ENCODE measurements around the gene RGS7BP.

The RGS7BP gene

DNA sequence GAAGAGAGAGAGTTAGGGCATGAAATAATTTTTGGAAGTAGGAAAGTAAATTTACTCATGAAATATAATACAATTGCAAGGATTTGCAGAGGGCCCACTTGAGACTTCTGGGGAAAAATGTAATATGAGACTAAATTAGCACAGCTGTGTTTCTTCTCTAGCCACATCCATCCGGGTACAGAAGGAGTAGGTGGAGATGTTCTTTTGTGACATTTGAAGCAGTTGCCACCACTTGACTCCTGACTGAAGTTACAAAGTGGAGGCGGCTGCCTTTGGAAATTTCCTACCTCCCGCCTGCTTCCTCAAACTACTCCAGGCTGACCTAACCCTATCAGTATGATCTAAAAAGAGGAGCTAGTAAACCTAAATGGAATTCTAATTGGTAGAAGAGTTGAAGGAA lies 126.4 kb downstream of the RGS7BP start:
- DNase-seq (ENCODE audit: low spot score) = peak; percentile 78

DNA sequence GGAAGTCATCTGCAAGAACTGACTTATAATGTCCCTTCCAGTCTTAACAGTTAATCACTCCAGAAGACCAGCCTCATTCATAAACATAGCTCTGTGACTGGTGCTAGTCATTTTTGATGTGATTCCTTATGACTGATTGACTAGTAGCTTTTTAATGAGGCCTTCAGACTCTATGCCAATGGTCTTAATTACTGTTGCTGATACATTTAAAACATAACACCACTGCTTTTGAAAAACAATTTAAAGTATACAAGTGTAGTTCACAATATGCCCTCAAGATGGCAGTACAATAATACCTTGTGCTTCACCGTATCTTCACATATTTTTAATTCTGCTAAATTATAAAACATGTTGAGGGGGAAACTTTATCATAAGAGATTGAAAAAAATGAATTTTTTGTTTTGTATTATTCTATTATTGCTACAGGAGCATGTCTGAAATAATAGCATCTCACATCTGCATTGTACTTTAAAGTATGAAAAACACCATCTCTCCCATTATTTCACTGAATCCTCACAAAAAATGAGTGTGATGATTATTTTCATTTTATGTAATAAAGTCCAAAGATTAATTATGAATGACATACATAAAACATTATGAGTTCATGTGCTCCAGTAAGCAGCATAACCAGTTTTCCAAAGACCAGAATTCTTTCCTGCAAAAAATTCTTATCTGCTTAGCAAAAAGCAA lies 129.3 kb downstream of the RGS7BP start:
- DNase-seq (ENCODE audit: low spot score) = no peak

DNA sequence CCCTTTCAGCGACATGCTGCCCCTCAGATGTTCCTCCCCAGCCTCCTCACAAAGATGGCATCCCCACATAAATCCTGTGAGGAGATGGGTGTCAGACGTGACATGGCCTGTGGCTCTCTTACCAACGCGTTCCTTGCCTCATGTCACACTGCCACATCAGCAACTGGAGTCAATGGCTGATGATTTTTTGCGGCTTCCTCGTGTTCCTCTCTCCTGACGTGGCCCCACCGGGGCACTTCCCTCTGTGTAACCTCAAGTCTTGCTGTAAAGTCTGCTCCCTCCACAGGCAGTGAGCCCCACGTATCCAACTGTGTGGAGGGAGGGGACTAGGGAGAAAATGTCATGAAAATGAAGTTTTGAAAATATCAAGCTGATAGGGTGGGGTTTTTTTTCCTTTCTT lies 131.3 kb downstream of the RGS7BP start:
- DNase-seq (ENCODE audit: low spot score) = no peak

DNA sequence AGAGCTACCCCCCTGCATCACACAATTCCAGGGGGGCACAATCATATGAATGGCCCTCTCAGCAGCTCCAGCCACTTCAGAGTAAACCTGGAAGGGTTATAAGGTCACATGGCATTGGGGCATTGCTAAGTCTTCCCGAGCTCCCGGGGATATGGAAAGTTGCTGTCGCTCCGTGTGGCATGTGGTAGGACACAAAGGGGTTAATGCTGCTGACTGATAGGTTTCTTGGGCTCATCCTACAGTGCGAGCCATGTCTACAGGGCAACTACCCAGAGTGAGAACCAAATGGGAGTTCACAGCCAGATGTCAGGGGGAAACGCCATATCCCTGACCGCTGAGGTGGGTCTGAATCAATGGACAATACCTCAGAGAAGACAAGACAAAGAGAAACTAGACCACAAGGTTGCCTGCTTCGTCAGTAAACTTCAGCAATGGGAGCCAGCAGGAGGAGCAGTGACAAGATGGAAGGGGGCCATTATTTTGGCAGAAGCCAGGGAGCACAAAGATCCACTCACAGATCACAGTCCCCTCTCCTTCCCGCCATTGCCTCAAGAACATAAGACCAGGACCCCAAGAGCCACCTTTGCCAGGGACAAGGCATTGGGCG lies 132.1 kb downstream of the RGS7BP start:
- DNase-seq (ENCODE audit: low spot score) = no peak

DNA sequence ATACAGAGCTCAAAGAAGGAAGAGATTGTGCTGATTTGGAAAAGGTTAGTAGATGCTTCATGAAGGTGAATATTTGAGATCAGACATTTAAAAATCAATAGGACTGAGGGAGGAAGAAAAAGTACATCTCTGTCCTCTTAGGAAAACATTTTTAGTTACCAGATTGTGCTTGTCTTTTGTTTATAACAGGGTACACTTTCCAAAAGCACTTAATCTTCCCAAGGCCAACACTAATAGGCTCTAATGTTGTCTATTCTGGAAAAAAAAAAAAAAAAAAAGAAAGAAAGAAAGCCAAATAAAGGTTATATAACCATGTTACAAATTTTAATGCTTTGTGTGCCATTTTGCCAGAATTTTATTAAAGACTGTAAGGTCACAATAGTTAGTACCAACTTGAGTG lies 139.0 kb downstream of the RGS7BP start:
- no peak for DNase-seq (ENCODE audit: low spot score)

DNA sequence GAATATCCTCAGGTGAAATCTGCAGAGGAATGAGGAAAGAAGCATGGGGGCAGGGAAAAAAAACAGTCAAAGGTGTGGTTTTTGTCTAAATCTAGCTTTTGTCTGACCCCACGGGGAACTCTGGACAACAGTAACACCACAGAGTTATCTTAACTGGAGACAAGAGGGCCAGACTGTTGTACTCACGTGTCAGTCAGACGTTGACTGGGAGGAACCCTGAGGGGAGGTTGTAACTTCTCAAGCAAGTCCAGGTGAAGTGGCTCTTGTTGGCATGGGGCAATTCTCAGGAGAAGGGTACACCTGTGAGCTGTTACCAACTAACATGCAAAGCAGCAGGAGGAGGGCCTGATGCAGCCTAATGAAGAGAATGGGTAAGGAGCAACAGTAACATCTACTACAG lies 140.4 kb downstream of the RGS7BP start:
- no peak for DNase-seq (ENCODE audit: low spot score)

DNA sequence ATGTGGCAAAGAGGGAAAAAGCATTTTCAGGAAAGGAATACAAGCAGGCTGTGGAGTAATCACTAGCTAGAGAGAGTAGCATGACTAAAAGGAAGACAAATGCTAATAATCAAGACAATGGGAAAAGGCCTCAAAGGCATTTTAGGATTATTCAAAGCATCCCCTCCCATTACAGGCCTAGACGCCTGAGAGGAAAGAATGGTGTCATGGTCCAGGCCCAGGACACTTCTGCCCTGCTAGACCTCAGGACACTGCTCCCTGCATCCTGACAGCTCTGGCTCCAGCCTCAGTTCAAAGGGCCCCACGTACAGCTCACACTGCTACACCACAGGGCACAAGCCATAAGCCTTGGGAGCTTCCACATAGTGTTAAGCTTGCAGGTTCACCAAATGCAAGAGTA lies 143.7 kb downstream of the RGS7BP start:
- DNase-seq (ENCODE audit: low spot score) = no peak

DNA sequence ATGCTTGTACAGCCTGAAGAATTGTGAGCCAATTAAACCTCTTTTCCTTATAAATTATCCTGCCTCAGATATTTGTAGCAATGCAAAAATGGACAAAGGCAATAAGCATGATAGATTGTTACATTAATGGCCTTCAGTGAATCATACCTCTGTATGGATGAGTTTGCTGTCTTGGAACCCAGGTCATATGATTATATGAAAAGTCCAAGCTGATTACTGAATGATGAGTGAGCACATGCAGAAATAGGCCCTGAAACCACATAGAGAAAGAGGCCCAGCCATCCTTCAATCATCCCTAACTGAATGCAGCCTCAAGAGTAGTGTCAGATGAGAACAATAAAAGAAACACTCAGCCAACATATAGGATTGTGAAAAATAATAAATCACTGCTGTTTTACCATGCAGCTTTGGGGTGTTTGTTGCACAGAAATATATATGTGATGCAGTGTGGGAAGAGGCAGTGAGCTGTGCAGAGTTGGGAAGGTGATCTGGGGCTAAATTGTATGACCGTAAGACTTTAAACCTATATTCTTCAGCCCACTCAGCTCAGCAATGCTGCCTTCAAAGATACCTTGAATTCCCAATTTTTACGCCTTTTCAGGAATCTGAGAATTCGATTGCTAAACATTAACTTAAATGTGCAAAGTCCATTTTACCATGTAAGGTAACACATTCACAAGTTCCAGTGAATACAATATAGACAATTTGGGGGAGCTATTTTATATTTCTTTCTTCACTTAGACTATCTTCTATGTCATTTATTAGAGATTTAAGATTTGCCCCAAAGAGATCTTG lies 148.1 kb downstream of the RGS7BP start:
- DNase-seq (ENCODE audit: low spot score) = no peak

DNA sequence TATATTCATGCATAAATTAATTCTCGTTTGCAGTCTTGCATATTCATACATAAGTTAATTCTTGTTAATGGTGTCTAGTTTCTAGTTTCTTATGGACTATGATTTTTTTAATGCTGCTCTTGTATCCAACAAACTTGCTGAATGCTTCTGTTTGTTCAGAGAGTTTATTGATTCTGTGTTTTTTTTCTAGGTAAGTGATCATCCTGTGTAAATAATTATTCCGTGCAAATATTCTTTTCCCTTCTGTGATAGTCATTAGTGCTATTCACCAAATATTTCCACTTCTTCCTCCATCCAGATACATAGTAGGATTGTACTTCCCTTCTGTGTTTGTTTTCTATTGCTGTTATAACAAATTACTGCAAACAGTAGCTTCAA lies 148.7 kb downstream of the RGS7BP start:
- DNase-seq (ENCODE audit: low spot score) = no peak

DNA sequence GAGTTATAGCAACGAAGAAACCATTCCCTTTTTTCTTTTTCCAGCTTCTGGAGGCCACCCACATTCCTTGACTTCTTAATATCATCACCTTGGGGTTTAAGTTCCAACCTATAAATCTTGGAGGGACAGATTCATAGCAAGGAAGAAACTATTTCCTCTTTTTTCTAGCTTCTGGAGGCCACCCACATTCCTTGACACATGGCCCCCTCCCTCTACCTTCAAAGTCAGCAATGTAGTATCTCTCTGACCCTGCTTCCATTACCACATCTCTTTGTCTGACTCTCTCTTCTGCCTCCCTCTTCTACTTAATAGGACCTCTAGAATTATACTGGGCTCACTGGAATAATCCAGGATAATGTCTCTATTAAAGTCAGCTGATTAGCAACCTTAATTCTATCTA lies 149.8 kb downstream of the RGS7BP start:
- DNase-seq (ENCODE audit: low spot score) = no peak

DNA sequence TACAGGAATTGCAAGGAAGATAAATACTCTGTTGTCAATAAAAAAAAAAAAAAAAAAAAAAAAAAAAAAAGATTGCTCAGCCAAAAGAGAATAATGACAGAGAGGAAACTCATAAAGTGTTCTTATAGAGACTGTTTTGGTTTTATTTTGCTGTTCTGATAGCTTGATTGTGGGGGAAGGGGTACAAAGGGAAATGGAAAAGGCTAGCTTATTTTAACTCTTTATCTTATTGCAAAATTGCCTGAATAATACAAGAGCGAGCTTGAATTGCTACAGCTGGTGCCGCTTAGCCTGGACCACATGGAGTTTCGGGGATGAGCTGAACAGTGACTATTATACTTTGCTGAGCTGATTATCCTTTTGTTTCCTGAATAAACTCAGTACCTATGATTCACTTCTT lies 153.5 kb downstream of the RGS7BP start:
- no peak for DNase-seq (ENCODE audit: low spot score)
